Right lobe of liver (tissue), 4 donors: ENCODE measurements around the gene RABGEF1.
"Not testable (repeated sequence)": the region's sequence is repeated elsewhere in the genome, so short reads cannot be mapped to it uniquely, and the experiment has no call there.

Experiments
- POLR2A ChIP-seq: fragments of 450-650 bp; IDR thresholded peaks from one replicate; pipeline ENCODE4 v1.6.1; 2017; ENCODE audit warnings: antibody characterized with exemption, mild to moderate bottlenecking
- TF ChIP-seq, protein P1 (sequence below), 4 donors: fragments of 200-600 bp in 3 of 4; fragments of 450-650 bp in 1 of 4; IDR thresholded peaks; one replicate each; pipeline versions ENCODE4 v1.5.1 to v1.8.0; 2016 to 2022; ENCODE audit warnings: antibody characterized with exemption in 4 of 4, mild to moderate bottlenecking in 2 of 4
- donor health status: DM: no; HTN: no; CAD: no.
- donor health status: DM: no; HTN: no; CAD: no.
- donor health status: DM: no; HTN: yes; CAD: no.

DNA sequence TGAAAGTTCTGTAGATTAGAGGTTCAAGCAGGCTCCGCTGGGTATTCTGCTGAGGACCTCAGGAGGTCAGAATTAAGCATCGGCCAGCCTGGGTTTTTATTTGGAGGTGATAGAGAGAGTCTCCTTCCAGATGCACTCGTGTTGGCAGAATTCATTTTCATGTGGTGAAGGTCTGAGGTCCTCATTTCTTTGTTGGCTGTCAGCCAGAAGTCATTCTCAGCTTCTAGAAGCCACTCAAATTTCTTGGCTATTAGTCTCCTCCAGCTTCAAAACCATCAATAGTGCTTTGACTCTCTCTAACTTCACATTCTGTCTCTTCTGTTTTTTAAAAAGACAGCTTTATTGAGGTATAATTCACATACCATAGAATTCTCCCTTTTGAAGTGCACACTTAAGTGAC, 22.6 kb downstream of the RABGEF1 start:
- TF ChIP-seq, protein P1, sequence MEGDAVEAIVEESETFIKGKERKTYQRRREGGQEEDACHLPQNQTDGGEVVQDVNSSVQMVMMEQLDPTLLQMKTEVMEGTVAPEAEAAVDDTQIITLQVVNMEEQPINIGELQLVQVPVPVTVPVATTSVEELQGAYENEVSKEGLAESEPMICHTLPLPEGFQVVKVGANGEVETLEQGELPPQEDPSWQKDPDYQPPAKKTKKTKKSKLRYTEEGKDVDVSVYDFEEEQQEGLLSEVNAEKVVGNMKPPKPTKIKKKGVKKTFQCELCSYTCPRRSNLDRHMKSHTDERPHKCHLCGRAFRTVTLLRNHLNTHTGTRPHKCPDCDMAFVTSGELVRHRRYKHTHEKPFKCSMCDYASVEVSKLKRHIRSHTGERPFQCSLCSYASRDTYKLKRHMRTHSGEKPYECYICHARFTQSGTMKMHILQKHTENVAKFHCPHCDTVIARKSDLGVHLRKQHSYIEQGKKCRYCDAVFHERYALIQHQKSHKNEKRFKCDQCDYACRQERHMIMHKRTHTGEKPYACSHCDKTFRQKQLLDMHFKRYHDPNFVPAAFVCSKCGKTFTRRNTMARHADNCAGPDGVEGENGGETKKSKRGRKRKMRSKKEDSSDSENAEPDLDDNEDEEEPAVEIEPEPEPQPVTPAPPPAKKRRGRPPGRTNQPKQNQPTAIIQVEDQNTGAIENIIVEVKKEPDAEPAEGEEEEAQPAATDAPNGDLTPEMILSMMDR (IDR thresholded peaks at IDR 0.05), result not testable (repeated sequence)
- TF ChIP-seq POLR2A, result not testable (repeated sequence)
